ENCODE measurements around the gene MARCHF2. TPM values are rescaled to one million over a fixed set of nuclear protein-coding genes. Genes with fewer than 3 reads are reported as not detected.
"Not testable (repeated sequence)": the region's sequence is repeated elsewhere in the genome, so short reads cannot be mapped to it uniquely, and the experiment has no call there.

The MARCHF2 gene
- total RNA-seq, 1 donor from 2014 or later: 8.1 TPM

DNA sequence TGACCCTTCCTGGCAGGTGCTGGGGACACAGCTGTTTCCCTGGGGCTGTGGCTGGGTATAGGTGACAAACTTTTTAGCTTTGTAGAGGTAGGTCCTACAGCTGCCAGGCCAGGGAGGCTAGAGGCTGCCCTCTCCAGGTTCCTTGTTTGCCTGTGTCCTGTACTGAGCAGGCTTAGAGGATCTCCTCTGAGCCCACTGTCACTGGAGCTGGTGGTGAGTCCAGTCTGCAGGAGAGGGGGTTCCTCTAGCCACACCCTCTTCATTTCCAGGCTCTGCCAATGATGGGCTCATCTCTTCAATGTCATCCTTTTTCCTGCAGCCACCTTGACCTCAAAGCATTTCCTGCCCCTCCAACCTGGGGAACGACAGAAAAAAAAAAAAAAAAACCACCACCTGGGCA, 35.5 kb upstream of the MARCHF2 start:
- no peaks in the 10 kb centered on the region for H3K36me3 Mint-ChIP-seq (ENCODE audit: low read depth)
- H3K27me3 Mint-ChIP-seq (ENCODE audit: insufficient read depth): peaks cover 5% of the 10 kb centered on the region
- no peak overlapping the region for H3K4me3 Mint-ChIP-seq
- DNase-seq (ENCODE audit: low spot score): no peak
- H3K9me3 Mint-ChIP-seq: no peaks in the 10 kb centered on the region
- peaks cover 12% of the 10 kb centered on the region for H3K4me1 Mint-ChIP-seq (ENCODE audit: low read depth)
- intact Hi-C loops (cut with micrococcal nuclease): no loop called here
- no peak overlapping the region for H3K27ac Mint-ChIP-seq

DNA sequence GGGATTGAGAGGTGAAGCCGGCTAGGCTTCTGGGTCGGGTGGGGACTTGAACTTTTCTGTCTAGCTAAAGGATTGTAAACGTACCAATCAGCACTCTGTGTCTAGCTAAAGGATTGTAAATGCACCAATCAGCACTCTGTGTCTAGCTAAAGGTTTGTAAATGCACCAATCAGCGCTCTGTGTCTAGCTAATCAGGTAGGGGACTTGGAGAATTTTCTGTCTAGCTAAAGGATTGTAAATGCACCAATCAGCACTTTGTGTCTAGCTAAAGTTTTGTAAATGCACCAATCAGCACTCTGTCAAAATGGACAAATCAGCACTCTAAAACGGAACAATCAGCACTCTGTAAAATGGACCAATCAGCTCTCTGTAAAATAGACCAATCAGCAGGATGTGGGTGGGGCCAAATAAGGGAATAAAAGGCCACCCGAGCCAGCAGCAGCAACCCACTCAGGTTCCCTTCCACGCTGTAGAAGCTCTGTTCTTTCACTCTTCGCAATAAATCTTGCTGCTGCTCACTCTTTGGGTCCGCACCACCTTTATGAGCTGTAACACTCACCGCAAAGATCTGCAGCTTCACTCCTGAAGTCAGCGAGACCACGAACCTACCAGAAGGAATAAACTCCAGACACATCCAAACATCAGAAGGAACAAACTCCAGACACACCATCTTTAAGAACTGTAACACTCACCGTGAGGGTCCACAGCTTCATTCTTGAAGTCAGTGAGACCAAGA, 33.8 kb upstream of the MARCHF2 start:
- H3K9me3 Mint-ChIP-seq; H3K27me3 Mint-ChIP-seq (ENCODE audit: insufficient read depth); DNase-seq (ENCODE audit: low spot score); H3K4me3 Mint-ChIP-seq; H3K27ac Mint-ChIP-seq; H3K36me3 Mint-ChIP-seq (ENCODE audit: low read depth); intact Hi-C loops (cut with micrococcal nuclease): not testable (repeated sequence)
- peaks cover 23% of the 10 kb centered on the region for H3K4me1 Mint-ChIP-seq (ENCODE audit: low read depth)

DNA sequence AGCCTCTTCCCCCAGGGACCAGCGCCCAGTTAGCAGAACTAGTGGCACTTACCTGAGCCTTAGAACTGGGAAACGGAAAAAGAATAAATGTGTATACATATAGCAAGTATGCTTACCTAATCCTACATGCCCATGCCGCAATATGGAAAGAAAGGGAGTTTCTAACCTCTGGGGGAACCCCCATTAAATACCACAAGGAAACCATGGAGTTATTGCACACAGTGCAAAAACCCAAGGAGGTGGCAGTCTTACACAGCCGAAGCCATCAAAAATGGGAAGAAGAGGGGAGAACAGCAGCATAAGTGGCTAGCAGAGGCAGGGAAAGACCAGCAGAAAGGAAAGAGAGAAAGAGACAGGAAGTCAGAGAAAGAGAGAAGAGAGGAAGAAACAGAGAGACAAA, 28.5 kb upstream of the MARCHF2 start:
- H3K36me3 Mint-ChIP-seq (ENCODE audit: low read depth); DNase-seq (ENCODE audit: low spot score); H3K27me3 Mint-ChIP-seq (ENCODE audit: insufficient read depth); H3K4me3 Mint-ChIP-seq; intact Hi-C loops (cut with micrococcal nuclease); H3K9me3 Mint-ChIP-seq: not testable (repeated sequence)
- peaks cover 17% of the 10 kb centered on the region for H3K4me1 Mint-ChIP-seq (ENCODE audit: low read depth)
- peak overlapping the region; percentile 59 for H3K27ac Mint-ChIP-seq

DNA sequence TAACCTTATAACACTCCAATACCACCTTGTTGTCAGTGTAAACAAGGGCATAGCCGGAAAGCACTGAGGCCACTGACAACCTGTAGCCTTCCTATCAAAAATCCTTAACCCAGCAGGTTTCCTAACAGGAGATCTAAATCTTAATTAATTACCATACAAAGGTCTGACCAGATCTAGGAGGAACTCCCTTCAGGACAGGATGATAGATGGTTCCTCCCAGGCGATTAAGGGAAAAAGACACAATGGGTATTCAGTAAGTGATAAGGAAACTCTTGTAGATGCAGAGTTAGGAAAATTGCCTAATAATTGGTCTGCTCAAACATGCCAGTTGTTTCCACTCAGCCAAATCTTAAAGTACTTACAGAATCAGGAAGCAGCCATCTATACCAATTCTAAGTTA, 28.0 kb upstream of the MARCHF2 start:
- H3K4me3 Mint-ChIP-seq; DNase-seq (ENCODE audit: low spot score); H3K27me3 Mint-ChIP-seq (ENCODE audit: insufficient read depth); intact Hi-C loops (cut with micrococcal nuclease); H3K27ac Mint-ChIP-seq; H3K9me3 Mint-ChIP-seq; H3K36me3 Mint-ChIP-seq (ENCODE audit: low read depth): not testable (repeated sequence)
- peaks cover 17% of the 10 kb centered on the region for H3K4me1 Mint-ChIP-seq (ENCODE audit: low read depth)

DNA sequence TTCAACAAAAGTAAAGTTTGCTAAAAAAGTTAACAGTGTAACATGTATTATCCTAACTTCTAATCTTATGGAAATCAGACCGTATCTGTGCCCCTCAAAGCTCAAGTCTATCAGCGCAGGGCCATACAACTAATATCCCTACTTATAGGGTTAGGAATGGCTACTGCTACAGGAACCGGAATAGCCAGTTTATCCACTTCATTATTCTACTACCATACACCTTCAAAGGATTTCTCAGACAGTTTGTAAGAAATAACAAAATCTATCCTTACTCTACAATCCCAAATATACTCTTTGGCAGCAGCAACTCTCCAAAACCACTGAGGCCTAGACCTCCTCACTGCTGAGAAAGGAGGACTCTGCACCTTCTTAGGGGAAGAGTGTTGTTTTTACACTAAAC, 27.5 kb upstream of the MARCHF2 start:
- H3K27me3 Mint-ChIP-seq (ENCODE audit: insufficient read depth); DNase-seq (ENCODE audit: low spot score); H3K27ac Mint-ChIP-seq; intact Hi-C loops (cut with micrococcal nuclease); H3K36me3 Mint-ChIP-seq (ENCODE audit: low read depth); H3K4me3 Mint-ChIP-seq; H3K9me3 Mint-ChIP-seq: not testable (repeated sequence)
- peaks cover 17% of the 10 kb centered on the region for H3K4me1 Mint-ChIP-seq (ENCODE audit: low read depth)

DNA sequence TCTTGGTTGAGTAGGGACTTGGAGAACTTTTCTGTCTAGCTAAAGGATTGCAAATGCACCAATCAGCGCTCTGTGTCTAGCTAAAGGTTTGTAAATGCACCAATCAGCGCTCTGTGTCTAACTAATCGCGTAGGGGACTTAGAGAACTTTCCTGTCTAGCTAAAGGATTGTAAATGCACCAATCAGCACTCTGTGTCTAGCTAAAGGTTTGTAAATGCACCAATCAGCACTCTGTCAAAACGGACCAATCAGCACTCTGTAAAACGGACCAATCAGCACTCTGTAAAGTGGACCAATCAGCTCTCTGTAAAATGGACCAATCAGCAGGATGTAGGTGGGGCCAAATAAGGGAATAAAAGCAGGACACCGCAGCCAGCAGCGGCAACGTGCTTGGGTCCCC, 26.7 kb upstream of the MARCHF2 start:
- peaks cover 17% of the 10 kb centered on the region for H3K4me1 Mint-ChIP-seq (ENCODE audit: low read depth)
- H3K36me3 Mint-ChIP-seq (ENCODE audit: low read depth); H3K9me3 Mint-ChIP-seq; DNase-seq (ENCODE audit: low spot score); H3K27me3 Mint-ChIP-seq (ENCODE audit: insufficient read depth); H3K4me3 Mint-ChIP-seq; intact Hi-C loops (cut with micrococcal nuclease); H3K27ac Mint-ChIP-seq: not testable (repeated sequence)

DNA sequence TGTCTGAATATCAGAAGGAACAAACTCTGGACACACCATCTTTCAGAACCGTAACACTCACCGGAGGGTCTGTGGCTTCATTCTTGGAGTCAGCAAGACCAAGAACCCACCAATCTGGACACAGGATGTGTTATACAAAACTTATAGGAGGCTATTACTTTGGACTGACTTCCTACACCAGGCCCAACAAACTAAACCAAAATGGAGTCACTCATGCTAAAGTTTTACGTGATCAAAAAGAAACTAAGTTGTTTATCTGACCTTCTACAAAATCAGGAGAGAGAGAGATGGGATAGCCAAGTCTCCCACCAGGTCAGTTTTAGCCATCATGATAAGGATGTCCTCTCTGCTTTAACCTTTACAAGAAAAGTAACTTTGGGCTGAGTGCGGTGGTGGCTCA, 26.1 kb upstream of the MARCHF2 start:
- H3K27ac Mint-ChIP-seq: no peak overlapping the region
- H3K4me3 Mint-ChIP-seq: peak overlapping the region; percentile 19
- H3K9me3 Mint-ChIP-seq: no peaks in the 10 kb centered on the region
- peaks cover 17% of the 10 kb centered on the region for H3K4me1 Mint-ChIP-seq (ENCODE audit: low read depth)
- no peaks in the 10 kb centered on the region for H3K36me3 Mint-ChIP-seq (ENCODE audit: low read depth)
- intact Hi-C loops (cut with micrococcal nuclease): no loop called here
- peaks cover 2% of the 10 kb centered on the region for H3K27me3 Mint-ChIP-seq (ENCODE audit: insufficient read depth)
- no peak for DNase-seq (ENCODE audit: low spot score)

DNA sequence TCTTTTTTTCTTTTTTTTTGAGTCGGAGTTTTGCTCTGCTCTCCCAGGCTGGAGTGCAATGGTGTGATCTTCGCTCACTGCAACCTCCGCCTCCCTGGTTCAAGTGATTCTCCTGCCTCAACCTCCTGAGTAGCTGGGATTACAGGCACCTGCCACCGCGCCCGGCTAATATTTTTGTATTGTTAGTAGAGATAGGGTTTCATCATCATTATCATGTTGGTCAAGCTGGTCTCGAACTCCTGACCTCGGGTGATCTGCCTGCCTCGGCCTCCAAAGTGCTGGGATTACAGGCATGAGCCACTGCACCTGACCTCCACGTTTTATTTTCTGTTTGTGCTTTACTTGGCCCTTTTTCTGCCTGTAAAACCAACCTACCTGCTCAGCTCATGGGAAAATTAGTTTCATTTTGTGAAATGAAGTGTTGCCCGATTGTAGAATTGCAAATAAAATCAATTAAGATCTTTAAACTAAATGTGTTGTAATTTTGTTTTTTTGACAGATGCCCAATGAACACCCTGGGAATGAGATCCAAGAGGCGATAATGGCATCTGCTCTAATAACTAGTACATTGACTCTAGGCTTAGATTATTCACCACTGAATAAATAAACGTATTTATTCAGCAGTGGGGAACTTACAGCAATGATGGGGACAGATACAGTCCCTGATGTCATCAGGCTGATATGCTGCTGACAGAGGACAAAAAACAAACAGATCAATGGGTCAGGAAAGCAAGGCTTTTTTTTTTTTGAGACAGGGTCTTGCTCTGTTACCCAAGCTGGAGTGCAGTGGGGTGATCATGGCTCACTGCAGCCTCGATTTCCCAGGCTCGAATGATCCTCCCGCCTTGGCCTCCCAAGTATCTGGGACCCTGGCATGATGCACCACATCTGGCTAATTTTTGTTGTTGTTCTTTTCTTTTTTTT, 25.2 kb upstream of the MARCHF2 start:
- peak overlapping the region; percentile 59 for H3K4me3 Mint-ChIP-seq
- H3K36me3 Mint-ChIP-seq (ENCODE audit: low read depth): no peaks in the 10 kb centered on the region
- H3K9me3 Mint-ChIP-seq: no peaks in the 10 kb centered on the region
- H3K4me1 Mint-ChIP-seq (ENCODE audit: low read depth): peaks cover 17% of the 10 kb centered on the region
- intact Hi-C loops (cut with micrococcal nuclease): no loop called here
- peaks cover 2% of the 10 kb centered on the region for H3K27me3 Mint-ChIP-seq (ENCODE audit: insufficient read depth)
- no peak for DNase-seq (ENCODE audit: low spot score)
- no peak overlapping the region for H3K27ac Mint-ChIP-seq

DNA sequence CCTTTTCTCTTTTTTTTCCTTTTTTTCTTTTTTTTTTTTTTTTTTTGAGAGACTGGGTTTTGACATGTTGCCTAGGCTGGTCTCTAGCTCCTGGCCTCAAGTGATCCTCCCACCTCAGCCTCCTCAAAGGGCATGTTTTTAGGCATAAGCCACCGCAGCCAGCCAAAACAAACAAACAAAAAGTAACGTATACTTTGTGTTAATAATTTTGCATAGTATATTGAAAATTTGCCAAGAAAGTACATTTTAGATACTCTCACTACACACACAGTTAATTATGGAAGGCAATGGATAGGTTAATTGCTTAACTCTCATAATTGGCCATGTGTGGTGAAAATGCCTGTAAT, 24.5 kb upstream of the MARCHF2 start:
- intact Hi-C loops (cut with micrococcal nuclease): no loop called here
- no peaks in the 10 kb centered on the region for H3K36me3 Mint-ChIP-seq (ENCODE audit: low read depth)
- peaks cover 2% of the 10 kb centered on the region for H3K27me3 Mint-ChIP-seq (ENCODE audit: insufficient read depth)
- no peak for DNase-seq (ENCODE audit: low spot score)
- no peak overlapping the region for H3K27ac Mint-ChIP-seq
- H3K4me1 Mint-ChIP-seq (ENCODE audit: low read depth): peaks cover 14% of the 10 kb centered on the region
- H3K9me3 Mint-ChIP-seq: no peaks in the 10 kb centered on the region
- peak overlapping the region; percentile 22 for H3K4me3 Mint-ChIP-seq

DNA sequence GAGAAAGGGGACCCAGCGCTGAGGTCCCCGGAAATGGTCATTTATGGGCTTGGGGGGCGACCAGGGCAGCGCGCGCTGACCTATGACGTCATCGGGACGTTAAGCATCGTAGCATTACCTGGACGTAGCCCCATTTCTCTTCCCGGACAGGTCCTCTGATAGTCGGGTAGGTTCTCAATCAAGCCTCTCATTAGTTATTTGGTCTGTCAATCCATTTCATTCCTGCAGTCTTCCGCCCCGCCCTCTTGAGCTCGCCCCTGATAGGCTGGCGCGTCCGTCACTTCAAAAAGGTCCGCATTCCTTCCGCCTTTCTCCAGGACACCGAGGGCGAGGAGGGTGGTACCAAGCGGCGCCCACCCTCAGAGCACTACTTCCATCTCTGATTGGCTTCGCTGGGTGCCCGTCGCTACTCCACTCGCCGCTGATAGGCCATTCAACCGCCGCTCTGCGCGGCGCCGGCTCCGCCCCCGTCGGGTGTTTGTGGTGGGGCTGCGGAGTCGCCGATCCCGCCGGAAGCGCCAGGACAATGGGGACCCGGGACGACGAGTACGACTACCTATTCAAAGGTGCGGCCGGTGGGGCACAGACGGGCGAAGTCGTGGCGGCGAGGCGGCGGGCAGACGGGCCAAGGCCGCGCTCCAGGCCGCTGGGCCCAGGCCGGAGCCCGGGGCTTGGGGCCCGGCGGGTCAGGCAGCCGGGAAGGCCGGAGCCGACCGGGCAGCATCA, 23.1 kb upstream of the MARCHF2 start, which contains the start of gene RAB11B:
RAB11B (plus strand) TSS at position 470 of the 726 bp plus-strand sequence; CDS start at position 527, 57 bp downstream.
- no peaks in the 10 kb centered on the region for H3K4me1 Mint-ChIP-seq (ENCODE audit: low read depth)
- H3K27ac Mint-ChIP-seq: peak within 1 kb of the TSS; percentile 94
- H3K36me3 Mint-ChIP-seq (ENCODE audit: low read depth): no peaks in the 10 kb centered on the region
- H3K27me3 Mint-ChIP-seq (ENCODE audit: insufficient read depth): no peaks in the 10 kb centered on the region
- DNase-seq (ENCODE audit: low spot score): peak; percentile 99
- peak within 1 kb of the TSS; percentile 91 for H3K4me3 Mint-ChIP-seq
- no peaks in the 10 kb centered on the region for H3K9me3 Mint-ChIP-seq
- intact Hi-C loops (cut with micrococcal nuclease): loop anchor here (1.0 to 5.0 kb wide), 9 partner anchors 23 to 442 kb away; partner anchors contain the start of genes CD320, HNRNPM, KANK3 and MARCHF2

DNA sequence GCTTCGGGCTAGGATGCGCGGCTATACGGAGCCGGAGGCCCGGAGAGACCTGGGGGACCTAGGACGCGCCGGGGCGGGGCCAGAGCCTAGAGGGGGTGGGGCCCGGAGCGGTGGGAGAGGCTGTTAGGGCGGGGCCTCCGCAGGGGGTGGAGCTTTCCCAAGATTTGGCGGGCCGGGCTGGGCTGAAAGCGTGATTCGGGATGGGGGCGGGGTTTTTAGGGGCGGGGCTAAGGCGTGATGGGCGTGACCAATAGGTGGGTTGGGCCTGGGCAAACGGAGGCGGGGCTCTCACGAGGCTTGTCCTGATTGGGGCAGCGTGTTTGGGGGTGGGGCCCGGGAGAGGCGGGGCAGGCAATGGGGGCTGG, 22.5 kb upstream of the MARCHF2 start:
- H3K36me3 Mint-ChIP-seq (ENCODE audit: low read depth): no peaks in the 10 kb centered on the region
- H3K4me3 Mint-ChIP-seq: peak overlapping the region; percentile 80
- no peaks in the 10 kb centered on the region for H3K9me3 Mint-ChIP-seq
- H3K4me1 Mint-ChIP-seq (ENCODE audit: low read depth): no peaks in the 10 kb centered on the region
- peak; percentile 90 for DNase-seq (ENCODE audit: low spot score)
- H3K27me3 Mint-ChIP-seq (ENCODE audit: insufficient read depth): no peaks in the 10 kb centered on the region
- peak overlapping the region; percentile 82 for H3K27ac Mint-ChIP-seq
- intact Hi-C loops (cut with micrococcal nuclease): loop anchor here (1.0 to 5.0 kb wide), 9 partner anchors 23 to 442 kb away; partner anchors contain the start of genes CD320, HNRNPM, KANK3 and MARCHF2

DNA sequence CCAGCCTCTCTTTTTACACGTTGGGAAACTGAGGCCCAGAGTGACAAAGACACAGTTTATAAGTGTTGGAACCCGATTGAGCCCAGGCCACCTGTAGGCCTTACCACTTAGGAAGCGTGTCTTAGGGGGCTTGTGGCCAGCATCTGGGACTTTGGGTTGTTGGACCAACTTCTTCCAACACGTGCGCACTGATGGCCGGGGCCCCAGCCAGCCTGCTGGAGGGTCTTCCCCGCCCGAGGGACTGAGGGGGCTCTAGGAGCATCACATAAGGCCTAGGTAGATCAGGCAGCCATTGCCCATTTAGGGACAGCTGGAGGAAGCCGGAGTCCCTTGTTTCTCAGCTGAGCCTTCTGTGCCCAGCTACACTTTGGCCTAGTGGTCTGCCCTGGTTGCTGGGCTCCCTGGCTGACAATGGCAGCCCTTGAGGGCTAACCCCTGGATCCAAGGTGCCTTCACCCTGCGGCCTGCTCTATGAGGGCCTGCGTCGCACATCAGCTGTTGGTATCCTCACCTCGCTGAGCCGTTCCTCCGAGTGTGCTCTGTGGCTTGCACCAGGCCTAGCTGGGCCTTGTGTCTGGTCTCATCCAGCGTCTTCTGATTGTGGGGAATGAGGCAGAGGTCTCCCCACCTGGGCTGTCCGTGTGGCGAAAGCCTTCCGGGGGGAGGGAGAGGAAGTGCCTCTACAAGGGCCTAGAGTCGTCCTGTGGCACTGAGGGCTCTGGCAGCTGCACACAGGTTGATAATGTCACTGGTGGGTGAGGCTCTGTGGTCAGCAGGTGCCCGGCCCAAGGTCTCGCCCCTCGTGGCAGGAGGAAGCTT, 21.7 kb upstream of the MARCHF2 start:
- Mint-ChIP-seq H3K4me1 (ENCODE audit: low read depth) (peaks cover 4% of the 10 kb centered on the region), H3K27me3 (ENCODE audit: insufficient read depth) (no peaks in the 10 kb centered on the region), H3K36me3 (ENCODE audit: low read depth) (no peaks in the 10 kb centered on the region), H3K9me3 (no peaks in the 10 kb centered on the region), H3K27ac (no peak overlapping the region), H3K4me3 (peak overlapping the region; percentile 80)
- intact Hi-C loops (cut with micrococcal nuclease): loop anchor here (5.0 kb wide), 1 partner anchor 441 kb away; the partner anchor contains the start of genes MBD3L1 and ZNF558
- DNase-seq (ENCODE audit: low spot score): no peak

Measured in activated T-helper 1 cell treated with anti-CD3 and anti-CD28 coated beads, Interleukin-12 subunit alpha, Interleukin-12 subunit beta, Interleukin-2, Interleukin-4 antibody, amounts not matched to agents 30 ng/mL and 10 ng/mL and 1 ng/mL, durations not matched to agents 14 hours and 24 hours and 36 hours (primary cell).